Measurements from ENCODE around the gene GNB5.

GRCh38 chr15:52221730-52222129, 30.5 kb upstream of the GNB5 start:
- TF ChIP-seq CTCF (conservative IDR thresholded peaks at IDR 0.05) = no peak
- TF ChIP-seq ZFX (IDR thresholded peaks at IDR 0.05) = no peak
